ENCODE measurements around the gene ZNF865. TPM values are rescaled to one million over a fixed set of nuclear protein-coding genes. Genes with fewer than 3 reads are reported as not detected.

Gene ZNF865
- total RNA-seq, 1 experiment from 2014 or later, result 1.0 TPM

DNA sequence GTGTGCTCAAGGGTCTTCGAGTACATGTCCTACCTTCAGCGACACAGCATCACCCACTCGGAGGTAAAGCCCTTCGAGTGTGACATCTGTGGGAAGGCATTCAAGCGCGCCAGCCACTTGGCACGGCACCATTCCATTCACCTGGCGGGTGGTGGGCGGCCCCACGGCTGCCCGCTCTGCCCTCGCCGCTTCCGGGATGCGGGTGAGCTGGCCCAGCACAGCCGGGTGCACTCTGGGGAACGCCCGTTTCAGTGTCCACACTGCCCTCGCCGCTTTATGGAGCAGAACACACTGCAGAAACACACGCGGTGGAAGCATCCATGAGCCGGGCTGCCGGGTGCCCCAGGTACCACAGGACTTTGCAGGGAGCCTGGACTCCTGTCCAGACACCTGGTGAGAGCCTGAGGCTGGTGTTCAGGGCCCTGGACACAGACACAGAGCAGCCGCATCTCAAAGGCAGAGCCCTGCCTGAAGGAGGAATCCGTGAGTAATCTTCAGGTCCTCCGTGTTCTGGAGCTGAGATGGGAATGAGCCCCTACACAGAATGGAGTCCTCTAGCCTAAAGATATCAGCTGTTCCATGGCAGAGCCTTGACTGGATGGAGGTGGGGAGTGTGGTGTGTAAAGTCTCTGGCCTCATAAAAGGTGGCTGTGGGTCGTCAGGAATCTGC, 39.5 kb downstream of the ZNF865 start:
- DNase-seq (ENCODE audit: low spot score), result no peak

DNA sequence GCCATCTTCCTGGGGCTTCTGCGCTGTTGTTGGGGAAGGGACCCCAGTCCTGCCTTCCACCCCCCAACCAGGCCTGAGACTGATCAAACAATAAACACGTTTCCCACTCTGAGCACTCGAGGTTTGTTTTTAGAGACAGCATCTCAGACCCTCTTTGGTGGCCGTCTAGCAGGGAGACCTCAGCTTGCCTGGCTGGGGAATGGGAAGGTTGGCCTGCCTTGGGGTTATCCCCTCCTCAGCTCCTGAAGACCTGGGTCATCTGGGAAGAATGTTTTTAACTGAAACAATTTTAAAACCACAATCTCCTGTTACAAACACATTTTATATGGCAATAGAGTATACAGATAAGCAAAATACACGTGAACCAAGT, 40.0 kb downstream of the ZNF865 start:
- DNase-seq (ENCODE audit: low spot score), result no peak

DNA sequence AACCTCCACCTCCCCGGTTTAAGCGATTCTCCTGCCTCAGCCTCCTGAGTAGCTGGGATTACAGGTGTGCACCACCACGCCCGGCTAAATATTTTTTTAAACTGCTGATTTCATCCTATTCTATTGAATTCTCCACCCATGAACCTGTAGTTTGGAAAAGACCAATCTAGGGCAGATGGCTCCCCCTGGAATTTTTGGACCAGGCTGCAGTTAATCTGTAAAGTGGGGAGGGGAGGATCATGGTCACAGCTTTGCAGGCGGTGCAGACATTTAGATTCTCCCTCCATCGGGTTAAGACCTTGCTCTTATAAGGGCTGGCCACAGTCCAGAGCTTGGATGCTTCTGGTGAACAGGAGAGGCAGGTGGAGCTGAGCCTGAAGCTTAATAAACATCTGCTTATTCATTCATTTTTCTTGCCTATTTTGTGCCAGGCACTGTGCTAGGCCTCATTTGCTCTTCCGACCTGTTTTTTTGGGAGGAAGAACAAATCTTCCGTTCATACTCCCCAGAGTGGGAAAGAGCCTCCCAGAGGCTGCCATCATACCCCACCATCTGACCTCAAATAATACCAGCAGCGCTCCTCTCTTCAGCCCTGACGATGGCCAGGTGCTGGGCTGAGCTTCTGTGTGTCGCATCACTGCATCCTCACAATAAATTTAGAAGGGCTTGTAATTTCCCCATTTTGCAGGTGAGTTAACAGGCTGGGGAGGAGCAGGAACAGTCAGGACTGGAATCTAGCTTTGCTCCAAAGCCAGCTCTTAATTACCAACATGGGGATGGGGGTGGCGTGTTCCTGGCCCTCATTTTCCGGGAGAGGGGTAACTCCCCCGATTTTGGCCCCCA, 41.7 kb downstream of the ZNF865 start:
- no peak for DNase-seq (ENCODE audit: low spot score)

DNA sequence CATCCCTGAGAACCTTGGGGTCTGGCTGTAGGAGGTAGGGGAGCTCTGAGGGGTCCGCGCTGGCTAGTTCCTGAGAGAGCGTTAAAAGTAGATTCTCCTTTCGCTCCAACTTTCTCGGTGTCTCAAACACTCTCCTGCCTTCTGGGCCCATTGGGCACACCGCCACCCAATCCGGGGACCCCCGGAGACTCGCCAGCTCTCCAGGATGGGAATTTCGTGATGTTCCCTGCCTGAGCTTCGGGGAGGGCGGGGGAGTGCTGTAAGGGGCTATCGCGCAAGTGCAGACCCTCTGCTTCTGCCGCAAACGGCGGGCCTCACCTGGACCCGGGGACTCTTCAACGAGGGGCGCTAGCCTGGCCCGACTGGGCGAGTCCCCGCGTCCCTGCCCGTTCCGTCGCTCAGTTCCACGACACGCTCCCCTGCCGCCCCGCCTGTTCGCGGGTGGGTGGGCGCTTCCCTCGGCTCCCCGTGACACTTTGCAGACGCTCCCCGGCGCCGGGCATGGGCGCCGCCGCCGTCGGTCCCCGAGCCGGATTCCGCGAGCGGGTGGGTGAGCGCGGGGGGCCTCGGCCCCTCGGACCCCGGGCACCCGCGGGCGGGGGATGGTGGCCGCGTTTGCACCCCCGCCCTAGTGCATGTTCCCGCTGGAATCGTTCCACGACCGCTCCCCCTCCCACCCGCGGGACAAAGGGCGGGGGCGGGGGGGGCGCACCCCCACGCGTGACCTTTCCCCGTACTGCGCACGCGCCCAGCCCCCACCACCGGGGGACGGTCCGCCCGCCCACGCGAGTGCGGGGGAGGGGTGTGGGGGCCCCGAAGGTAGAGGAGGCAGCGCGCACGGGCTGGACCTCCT, 42.5 kb downstream of the ZNF865 start, which contains the start of gene CCDC106:
TSS of gene CCDC106 (plus strand) at position 481 of the 853 bp plus-strand sequence. CDS start 835 bp downstream, outside the sequence.
- no peak for DNase-seq (ENCODE audit: low spot score)

DNA sequence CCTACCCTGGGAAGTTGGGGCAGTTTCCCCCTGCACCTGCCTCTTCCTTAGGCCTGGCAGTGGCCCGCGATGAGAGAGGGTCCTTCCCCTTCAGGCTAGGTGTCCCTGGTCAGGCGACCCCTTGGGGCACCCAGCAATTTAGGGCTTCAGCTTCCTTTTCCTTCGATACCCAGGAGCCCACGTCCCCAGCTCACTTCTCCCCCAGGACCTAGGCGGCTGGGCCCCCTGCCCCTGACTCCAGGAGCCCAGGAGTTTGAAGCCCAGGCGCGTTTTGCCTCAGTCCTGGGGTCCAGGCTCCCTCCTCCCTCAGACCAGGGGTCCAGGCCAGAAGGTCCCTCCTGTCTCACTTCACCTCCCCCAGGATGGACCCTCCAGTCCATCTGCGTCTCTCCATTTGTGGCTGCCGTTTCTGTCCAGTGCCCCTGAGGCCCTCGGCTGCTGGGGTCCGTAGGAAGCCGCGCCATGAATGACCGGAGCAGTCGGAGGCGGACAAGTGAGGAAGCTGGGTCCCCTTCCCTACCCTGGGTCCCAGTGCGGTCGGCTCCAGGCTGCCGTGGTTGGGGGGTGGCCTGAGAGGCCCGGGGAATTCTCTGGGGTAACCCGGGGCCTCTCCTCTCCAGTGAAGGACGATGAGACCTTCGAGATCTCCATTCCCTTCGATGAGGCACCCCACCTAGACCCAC, 43.3 kb downstream of the ZNF865 start:
- no peak for DNase-seq (ENCODE audit: low spot score)

DNA sequence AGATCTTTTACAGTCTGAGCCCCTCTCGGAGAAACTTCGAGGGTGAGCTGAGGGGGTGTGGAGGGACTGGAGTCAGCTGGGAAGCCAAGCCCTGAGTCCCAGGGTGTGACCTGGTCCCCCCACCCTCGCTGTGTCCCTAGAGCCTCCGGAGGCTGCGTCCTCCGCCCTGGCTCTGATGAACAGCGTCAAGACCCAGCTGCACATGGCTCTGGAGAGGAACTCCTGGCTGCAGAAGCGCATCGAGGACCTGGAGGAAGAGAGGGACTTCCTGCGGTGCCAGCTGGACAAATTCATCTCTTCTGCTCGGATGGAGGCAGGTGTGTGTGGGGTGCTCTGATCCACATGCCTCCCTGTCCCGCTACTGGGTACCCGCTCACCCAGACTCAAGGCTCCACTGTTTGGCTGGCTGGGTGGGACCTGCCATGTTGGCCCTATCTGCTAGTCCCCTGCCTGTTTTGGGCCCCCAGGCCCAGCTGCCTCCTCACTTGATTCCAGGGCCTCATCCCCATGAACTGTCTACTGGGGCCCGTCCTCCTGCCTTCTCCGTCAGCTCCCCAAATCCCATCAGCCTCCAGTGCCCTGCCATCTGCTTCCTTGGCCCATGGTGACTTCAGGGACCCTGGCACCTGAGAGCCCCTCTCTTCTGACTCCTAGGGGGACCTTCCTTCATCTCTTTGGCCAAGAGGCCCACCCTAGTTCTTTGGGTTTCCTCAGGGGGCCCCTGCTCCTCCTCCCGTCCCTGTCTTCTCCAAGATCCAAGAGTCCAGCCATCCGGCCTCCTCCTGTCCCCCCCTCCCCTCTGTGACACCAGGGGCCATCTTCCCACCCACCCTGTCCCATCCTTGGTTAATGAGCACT, 44.0 kb downstream of the ZNF865 start:
- DNase-seq (ENCODE audit: low spot score), result no peak

DNA sequence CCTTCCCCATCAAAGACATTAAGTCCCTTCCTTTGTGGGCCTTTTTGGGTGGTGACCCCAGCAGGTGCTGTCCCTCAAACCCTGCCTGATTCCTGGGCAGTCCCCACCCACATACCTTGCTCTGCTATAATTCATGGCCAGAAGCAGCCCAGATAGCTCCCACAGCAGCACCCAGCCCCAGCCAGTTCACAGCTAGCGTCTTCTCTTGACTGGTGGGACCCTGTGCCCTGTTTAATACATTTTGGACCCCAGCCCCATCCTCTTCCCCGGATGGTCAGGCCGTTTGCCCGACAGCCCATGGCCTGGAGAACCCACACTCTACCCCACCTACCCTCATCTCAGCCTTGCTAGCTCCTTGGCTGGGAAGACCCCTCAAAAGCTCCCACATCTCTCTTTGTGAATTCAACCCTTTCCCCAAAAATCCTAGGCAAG, 44.7 kb downstream of the ZNF865 start:
- DNase-seq (ENCODE audit: low spot score), result no peak

DNA sequence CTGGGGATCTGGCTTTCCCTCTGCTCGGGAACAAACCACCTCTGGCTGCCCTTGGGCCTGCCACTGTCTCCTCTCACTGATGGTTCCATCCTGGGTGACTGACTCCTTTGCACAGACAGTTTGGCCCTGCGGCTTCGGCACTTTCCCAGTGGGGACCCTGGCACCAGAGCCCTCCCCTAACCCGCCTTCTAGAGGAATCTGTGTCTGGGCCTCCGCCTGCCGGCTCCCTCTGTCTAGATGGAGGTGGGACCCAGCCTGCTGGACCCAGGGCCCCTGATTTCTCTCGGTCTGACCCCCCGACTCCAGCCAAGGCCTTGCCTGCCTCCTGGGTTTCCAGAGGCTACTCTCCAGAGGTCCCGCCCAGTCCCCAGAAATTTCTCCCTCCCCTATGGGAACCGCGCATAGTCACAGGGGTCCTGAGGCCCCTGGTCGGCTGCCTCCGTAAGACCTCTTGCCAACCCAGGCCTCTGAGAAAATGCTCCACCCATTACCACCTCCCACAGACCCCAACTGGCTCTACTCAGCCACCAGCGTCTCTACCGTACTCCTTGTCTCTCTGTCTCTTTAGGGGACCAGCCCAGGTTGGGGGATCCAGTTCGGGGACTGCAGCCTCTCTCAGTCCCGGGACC, 45.3 kb downstream of the ZNF865 start:
- DNase-seq (ENCODE audit: low spot score), result no peak

DNA sequence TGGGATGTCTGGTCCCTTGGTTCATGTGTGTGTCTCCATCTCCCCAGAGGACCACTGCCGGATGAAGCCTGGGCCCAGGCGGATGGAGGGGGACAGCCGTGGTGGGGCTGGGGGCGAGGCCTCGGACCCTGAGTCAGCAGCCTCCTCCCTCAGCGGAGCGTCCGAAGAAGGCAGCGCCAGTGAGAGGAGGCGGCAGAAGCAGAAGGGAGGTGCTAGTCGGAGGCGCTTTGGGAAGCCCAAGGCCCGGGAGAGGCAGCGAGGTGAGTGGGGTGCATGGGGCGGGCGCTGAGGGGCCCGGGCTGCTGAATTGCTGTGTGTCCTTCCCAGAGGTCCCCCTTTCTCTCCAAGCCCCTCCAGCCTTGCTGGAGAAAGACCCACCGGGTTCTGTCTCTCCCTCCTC, 45.8 kb downstream of the ZNF865 start:
- DNase-seq (ENCODE audit: low spot score), result no peak

DNA sequence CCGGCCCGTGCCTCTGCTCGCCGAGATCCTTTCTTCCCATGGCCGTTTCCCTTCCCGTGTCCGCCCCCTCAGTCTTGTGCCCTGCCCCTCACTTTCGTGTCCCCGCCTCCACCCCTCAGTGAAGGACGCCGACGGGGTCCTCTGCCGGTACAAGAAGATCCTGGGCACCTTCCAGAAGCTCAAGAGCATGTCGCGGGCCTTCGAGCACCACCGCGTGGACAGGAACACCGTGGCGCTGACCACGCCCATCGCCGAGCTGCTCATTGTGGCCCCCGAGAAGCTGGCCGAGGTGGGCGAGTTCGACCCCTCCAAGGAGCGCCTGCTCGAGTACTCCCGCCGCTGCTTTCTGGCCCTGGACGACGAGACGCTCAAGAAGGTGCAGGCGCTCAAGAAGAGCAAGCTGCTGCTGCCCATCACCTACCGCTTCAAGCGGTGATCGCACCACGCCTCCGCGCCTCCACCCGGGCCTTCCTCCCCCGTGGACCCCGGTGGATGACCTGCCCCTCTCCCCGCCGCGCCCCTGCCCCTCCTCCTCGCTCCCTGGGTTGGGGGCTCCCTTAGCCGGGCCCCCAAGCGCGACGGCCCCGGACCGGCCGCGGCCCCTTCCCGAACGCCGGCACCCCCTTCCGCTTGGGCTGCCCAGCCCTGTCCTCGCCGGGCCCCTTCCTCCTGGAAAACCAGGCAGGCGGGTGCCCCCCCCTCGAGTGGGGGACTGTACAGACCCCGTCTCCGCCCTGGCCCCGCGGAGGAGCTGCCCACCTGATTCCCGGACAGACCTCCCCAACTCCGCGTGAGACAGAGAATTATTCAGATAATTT, 47.1 kb downstream of the ZNF865 start:
- DNase-seq (ENCODE audit: low spot score), result no peak

DNA sequence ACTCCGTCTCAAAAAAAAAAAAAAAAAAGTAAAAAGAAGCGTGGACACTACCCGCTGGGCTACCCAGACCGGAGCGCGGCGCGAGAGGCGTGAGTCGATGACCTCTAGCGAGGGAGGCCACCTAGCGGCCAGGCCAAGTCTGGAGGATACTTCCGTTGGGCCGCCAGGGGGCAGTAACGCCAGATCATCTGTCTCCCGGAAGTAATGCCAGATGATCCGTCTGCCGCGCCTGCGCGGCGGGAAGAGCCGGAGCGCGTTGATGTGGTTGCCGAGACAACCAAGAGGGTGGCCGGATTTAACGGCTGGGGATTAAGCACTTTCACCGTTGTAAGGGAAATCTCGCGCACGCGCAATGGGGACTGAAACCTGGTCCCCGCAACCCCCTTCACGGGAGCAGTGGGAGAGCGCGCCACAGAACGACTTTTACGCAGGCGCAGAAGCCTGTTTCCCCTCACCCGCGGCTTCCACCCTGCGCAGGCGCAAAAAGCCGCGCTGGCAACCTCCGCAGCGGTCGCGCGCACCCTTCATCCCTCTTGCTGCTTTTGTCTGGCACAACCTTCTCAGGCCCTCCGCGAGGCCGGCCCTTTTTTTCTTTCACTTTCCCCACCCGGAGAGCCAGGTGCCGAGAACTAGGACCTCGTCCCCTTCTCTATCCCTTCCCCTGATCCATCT, 48.3 kb downstream of the ZNF865 start:
- peak; percentile 100 for DNase-seq (ENCODE audit: low spot score)

DNA sequence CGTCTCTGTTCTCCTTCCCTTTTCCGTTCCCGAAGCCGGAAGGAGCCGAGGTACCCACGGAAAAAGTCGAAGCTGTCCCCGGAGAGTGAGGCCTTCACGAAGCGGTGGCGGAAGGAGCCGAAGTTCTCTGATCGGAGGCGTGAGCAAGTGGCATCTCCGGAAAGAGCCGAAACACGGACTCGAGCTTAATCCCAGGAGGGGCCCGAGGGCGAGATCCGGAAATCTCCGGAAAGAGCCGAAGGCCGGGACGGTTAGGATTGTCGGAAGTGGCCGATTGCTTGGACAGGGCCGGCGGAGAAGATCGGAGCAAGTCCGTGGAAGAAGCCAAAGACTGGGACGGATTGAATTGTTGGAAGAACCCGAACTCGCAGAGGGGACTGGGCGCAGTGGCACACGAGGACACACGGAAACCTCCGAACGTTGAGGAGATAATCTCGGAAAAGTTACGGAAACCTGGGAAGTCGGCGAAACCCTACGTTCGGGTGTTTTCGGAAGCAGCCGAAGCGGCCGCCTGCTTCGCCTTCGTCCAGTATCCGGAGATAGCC, 48.9 kb downstream of the ZNF865 start:
- peak; percentile 100 for DNase-seq (ENCODE audit: low spot score)

DNA sequence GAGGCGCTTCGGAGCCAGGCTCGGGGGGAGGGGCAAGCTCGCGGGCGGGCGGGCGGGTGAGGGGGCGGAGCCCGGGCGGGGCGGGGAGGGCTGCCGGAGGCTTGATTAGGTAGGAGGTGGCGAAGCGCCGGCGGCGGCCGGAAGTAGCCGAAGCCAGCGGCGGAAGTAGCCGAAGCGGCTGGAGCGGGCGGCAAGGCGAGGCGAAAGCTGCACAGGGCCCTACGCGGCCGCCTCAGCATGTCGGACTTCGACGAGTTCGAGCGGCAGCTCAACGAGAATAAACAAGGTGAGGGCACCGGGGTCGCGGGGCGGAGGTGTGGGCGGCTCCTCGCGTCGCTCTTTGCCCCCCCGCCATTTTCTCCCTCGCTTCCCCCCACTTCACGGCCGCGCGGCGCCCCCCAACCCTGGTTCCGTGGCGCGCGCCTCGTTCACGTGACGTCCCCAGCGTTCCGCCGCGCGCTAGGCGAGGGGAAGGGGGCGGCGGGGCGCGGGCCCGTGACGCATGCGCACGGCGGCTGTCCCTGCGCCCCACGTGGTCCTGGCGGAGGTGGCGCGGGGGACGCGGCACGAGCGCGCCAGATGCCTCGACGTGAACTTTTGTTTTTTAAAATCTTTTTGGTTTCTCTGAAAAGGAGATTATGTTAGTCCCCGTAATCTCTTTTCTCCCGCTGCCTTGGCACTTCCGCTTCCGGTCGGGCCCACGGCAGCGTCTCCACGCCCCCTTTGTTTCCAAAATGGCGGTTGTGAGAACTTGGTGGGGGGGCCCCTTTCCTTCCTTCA, 49.6 kb downstream of the ZNF865 start, which contains the start of gene U2AF2:
TSS of gene U2AF2 (plus strand) at position 168 of the 780 bp plus-strand sequence. CDS start at position 238, 70 bp downstream.
- peak; percentile 94 for DNase-seq (ENCODE audit: low spot score)

DNA sequence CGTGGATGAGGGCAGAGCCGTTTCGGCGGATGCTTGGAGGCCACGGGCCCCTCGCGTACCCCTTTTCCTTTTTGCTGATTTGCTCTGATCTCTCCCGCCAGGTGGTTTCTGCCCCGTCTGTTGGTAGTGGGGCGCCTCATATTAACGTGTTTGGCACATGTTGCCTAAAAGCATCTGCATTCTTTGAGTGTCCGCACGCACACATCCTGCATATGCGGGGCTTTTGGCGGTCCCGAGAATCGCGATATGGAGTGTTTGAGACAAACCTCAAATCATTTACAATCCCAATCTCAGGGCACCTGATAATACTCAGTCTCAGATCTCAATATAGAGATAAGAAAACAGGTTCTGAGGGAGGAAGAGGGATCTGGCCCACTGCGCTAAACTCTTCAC, 50.2 kb downstream of the ZNF865 start:
- DNase-seq (ENCODE audit: low spot score), result no peak

DNA sequence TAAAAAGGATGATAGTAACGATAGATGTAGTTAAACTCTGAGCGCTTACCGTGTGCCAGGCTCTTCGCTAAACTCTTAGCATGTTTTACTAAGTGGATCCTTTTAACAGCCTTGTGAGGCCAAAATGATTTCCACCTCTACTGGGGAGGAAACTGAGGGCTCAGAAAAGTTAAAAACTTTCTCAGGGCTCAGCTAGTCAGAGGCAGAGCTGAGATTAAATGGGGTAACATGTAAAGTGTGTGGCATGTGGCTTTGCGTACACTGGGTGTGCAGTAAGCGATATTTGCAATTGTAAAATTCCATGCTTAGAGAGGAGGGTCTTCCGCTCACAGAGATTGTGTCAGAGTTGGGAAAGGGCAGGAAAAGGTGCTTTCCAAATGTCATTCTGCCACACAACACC, 51.1 kb downstream of the ZNF865 start:
- DNase-seq (ENCODE audit: low spot score), result no peak

DNA sequence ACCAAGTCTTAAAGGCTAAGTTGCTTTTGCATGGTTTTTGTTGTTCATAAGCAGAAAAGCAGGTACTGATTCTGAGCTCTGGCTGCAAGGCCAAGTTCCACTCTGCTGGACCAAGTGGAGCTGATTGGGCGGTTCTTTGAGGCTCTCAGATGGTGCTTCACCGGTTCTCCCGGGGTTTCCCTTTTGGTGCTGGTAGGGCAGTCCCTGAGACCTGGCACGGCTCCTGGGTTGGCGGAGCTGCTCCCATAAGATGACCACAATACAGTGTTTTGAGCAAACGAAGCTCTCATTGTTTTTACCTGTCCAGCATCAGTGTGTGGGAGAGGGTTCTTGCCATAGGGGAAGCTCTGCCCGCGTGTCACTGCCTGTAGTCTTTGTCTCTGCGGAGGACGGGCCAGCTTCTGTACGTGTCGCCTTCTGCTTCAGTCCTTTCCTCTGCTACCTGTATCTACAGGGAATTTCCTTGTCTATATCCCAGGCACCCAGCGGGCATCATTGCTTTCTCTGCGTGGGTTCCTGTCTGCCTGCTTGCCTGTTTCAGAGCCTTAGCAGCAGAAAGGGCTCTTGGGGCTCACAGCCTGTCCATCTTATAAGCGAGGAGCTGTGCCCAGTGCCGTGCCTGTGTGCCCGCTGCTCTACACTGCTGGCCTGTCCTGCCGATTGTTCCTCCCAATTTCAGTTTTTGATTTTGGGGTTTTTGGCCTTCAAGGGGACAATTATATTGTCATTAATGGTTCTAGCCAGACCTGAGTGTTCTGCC, 51.7 kb downstream of the ZNF865 start:
- no peak for DNase-seq (ENCODE audit: low spot score)
